Heart left ventricle (tissue), 13 donors: ENCODE results near the gene NXPE2.

Experiments
- POLR2A ChIP-seq, 2 donors: fragments of 450-650 bp; IDR thresholded peaks; one replicate each; pipeline ENCODE4 v1.6.1; 2017; ENCODE audit warnings: antibody characterized with exemption in 2 of 2, mild to moderate bottlenecking in 2 of 2, moderate library complexity in 2 of 2
- TF ChIP-seq, protein P1 (sequence below), 12 donors: fragments of 200-600 bp; sonication (generic) in 4 of 12; IDR thresholded peaks; one replicate each; pipeline versions ENCODE4 v1.5.0 to v1.8.0; 2018 to 2022; ENCODE audit warnings: antibody characterized with exemption in 12 of 12, mild to moderate bottlenecking in 5 of 12
- donor health status: ischemic (EF 13 %, LVEDD 7.1; RV severe dilation, severe dysfunction).
- donor health status: DM: no; HTN: yes; CAD: no.
- donor health status: DM: no; HTN: no; CAD: no.
- donor health status: ischemic (EF 25% LVEDD 6.9; RV normal size, moderate dysfunction).
- donor health status: ischemic (EF 25% LVEDD 5.7; RV mildly dilated, moderate dysfunction).
- donor health status: ischemic (EF 35%, LVEDD 5.7; RV mildly dilated, moderate dysfunction).
- donor health status: nonischemic (EF 11% LVEDD 7.7; RV severe dilation, severe dysfunction).
- donor health status: DM: yes; HTN: yes; CAD: no.
- donor health status: PGD.
- donor health status: ischemic (EF 29% LVEDD 5.4; RV normal size, mild dysfunction).
- donor health status: nonischemic (EF 23%, LVEDD 6.1; RV moderate dilation, normal function).

DNA sequence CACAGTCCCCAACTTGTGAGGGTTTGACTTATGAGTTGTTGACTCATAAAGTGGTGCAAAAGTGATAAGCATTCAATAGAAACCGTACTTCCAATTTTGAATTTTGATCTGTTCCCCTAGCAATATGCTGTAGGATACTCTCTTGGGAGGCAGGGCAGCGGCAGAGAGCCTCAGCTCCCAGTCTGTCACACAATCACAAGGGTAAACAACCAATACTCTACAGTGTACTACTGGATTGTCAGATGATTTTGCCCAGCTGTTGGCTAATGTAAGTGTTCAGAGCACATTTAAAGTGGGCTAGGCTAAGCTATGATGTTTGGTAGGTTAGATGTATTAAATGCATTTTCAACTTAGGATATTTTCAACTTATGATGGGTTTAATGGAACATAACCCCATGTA, 13.7 kb upstream of the NXPE2 start:
- TF ChIP-seq, protein P1, sequence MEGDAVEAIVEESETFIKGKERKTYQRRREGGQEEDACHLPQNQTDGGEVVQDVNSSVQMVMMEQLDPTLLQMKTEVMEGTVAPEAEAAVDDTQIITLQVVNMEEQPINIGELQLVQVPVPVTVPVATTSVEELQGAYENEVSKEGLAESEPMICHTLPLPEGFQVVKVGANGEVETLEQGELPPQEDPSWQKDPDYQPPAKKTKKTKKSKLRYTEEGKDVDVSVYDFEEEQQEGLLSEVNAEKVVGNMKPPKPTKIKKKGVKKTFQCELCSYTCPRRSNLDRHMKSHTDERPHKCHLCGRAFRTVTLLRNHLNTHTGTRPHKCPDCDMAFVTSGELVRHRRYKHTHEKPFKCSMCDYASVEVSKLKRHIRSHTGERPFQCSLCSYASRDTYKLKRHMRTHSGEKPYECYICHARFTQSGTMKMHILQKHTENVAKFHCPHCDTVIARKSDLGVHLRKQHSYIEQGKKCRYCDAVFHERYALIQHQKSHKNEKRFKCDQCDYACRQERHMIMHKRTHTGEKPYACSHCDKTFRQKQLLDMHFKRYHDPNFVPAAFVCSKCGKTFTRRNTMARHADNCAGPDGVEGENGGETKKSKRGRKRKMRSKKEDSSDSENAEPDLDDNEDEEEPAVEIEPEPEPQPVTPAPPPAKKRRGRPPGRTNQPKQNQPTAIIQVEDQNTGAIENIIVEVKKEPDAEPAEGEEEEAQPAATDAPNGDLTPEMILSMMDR (IDR thresholded peaks at IDR 0.05): no peak
- TF ChIP-seq POLR2A (IDR thresholded peaks at IDR 0.05): no peak
